Measurements from ENCODE around the gene SH2D2A.
"Not testable (repeated sequence)": the region's sequence is repeated elsewhere in the genome, so short reads cannot be mapped to it uniquely, and the experiment has no call there.

DNA sequence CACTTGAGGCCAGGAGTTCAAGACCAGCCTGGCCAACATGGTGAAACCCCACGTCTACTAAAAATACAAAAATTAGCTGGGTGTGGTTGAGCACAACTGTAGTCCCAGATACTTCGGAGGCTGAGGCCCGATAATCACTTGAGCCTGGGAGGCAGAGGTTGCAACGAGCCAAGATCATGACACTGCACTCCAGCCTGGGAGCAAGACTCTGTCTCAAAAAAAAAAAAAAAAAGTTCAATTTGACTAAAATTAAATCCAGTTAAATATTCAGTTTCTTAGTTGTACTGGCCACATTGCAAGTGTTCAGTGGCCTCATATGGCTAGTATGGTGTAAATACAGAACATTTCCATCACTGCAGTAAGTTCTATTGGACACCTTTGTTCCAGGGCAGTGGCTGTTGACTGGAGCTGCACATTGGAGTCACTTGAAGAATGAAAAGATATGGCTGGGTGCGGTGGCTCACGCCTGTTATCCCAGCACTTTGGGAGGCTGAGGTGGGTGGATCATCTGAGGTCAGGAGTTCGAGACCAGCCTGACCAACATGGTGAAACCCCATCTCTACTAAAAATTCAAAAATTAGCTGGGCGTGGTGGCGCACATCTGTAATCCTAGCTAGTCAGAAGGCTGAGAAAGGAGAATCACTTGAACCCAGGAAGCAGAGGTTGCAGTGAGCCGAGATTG, 58.9 kb downstream of the SH2D2A start:
- TF ChIP-seq CTCF (IDR thresholded peaks at IDR 0.05; ENCODE audit: poor library complexity, severe bottlenecking); POLR2AphosphoS5 (IDR thresholded peaks at IDR 0.05); EZH2 (IDR thresholded peaks at IDR 0.05; ENCODE audit: borderline replicate concordance, insufficient read depth, low read length, poor library complexity, severe bottlenecking); REST (IDR thresholded peaks at IDR 0.05; ENCODE audit: borderline replicate concordance); MXI1 (conservative IDR thresholded peaks at IDR 0.05; ENCODE audit: poor library complexity, severe bottlenecking): not testable (repeated sequence)
